ENCODE data around the gene METTL4. TPM values are rescaled to one million over a fixed set of nuclear protein-coding genes. Genes with fewer than 3 reads are reported as not detected.
"Not testable (repeated sequence)": the region's sequence is repeated elsewhere in the genome, so short reads cannot be mapped to it uniquely, and the experiment has no call there.

The METTL4 gene
- total and polyA plus RNA-seq, 5 experiments from 2014 or later: 14.7 to 41.6 (median 17.5) TPM

DNA sequence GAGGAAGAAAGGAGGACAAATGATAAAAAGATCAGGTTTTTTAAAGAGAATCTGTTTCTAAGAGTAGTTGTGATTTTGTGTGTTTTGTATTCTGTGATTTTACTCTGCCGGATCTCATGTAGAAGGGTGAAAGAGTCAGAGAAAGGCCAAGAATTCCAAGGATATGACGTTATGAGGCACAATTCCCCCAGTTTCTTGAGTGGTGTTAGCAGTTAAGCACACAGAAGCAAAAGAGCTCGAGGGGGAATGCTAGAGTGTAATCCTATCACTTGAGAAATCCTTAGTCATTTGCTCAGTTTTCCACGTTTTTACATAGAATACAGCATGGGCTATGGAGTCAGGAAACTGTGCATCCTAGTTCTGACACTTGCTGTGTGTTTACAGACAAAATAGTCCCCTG lies 34.8 kb downstream of the METTL4 start:
- Mint-ChIP-seq H3K4me1 (peaks cover 0 to 15% (median 0%) of the 10 kb centered on the region in 4 donors), H3K9me3 (peaks cover 0 to 6% (median 0%) of the 10 kb centered on the region in 9 donors), H3K36me3 (peaks cover 13 to 73% (median 23%) of the 10 kb centered on the region in 3 donors), H3K27me3 (no peaks in the 10 kb centered on the region), H3K27ac (peak overlapping the region in 3 of 10 donors; percentile 2 to 60 (median 4)), H3K4me3 (no peak overlapping the region)
- ATAC-seq: no peak
- POLR2A ChIA-PET: no interaction called here
- no peak for DNase-seq

DNA sequence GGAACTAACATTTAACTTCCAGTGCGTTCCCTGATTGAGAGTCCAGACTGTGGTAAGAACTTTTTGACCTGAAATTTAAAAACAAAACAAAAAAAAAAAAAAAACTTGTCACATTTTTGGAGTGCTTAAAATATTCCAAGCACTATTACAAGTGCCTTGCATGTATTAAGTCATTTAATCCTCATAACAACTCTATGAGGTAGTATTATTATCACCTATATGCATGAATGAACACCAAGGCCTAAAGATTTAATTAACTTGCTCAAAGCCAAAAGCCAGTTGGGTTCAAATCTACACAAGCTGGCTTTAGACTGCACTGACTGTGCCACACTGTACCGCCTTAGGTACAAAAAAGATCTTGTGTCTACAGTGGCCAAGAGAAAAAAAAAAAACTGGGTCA lies 35.2 kb downstream of the METTL4 start:
- H3K4me1 Mint-ChIP-seq: peaks cover 0 to 15% (median 0%) of the 10 kb centered on the region in 4 donors
- H3K27ac Mint-ChIP-seq: peak overlapping the region in 3 of 10 donors; percentile 2 to 60 (median 4)
- DNase-seq: no peak
- H3K27me3 Mint-ChIP-seq: no peaks in the 10 kb centered on the region
- ATAC-seq: no peak
- peaks cover 14 to 73% (median 23%) of the 10 kb centered on the region in 3 donors for H3K36me3 Mint-ChIP-seq
- peaks cover 0 to 6% (median 0%) of the 10 kb centered on the region in 9 donors for H3K9me3 Mint-ChIP-seq
- no peak overlapping the region for H3K4me3 Mint-ChIP-seq
- POLR2A ChIA-PET: interaction anchor here (0.6 kb wide), 1 partner anchor 22 kb away, joined by 4 read pairs; no protein-coding TSS in a partner anchor

DNA sequence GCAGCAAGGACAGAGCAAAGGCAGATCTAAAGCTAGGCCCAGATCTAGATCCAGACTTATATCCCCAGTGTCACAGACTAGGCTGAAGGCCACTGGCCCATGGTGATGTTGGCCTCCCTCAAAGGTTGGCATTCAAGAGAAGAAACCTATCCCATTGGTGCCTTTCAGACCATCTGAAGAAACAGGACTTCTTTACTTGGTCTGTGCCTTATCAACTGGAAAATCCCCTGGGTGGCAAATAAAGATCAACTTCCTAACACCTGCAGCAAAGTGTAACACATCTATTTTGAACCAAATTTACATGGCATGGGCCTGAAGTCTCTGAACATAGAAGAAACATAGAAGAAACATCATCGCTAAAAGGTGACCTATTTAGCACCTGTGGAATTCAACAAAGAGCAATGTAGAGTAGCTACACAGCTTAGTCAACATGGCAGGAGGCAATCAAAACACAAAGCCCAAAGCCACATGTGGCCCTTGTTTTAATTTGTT lies 35.8 kb downstream of the METTL4 start:
- Mint-ChIP-seq H3K4me3 (no peak overlapping the region), H3K36me3 (peaks cover 14 to 72% (median 24%) of the 10 kb centered on the region in 3 donors), H3K27ac (peak overlapping the region in 3 of 10 donors; percentile 1 to 46 (median 8)), H3K4me1 (peaks cover 0 to 15% (median 0%) of the 10 kb centered on the region in 4 donors), H3K27me3 (no peaks in the 10 kb centered on the region), H3K9me3 (peaks cover 0 to 6% (median 0%) of the 10 kb centered on the region in 9 donors)
- ATAC-seq (no peak), DNase-seq (no peak)
- POLR2A ChIA-PET: interaction anchor here (0.6 kb wide), 1 partner anchor 23 kb away, joined by 4 read pairs; no protein-coding TSS in a partner anchor

GRCh38 chr18:2534906-2535305 lies 36.4 kb downstream of the METTL4 start:
- no peak for ATAC-seq
- POLR2A ChIA-PET: no interaction called here
- peak overlapping the region in 2 of 10 donors; percentile 8 to 46 for H3K27ac Mint-ChIP-seq
- peaks cover 0 to 15% (median 0%) of the 10 kb centered on the region in 4 donors for H3K4me1 Mint-ChIP-seq
- H3K27me3 Mint-ChIP-seq: no peaks in the 10 kb centered on the region
- H3K9me3 Mint-ChIP-seq: peaks cover 0 to 6% (median 0%) of the 10 kb centered on the region in 9 donors
- no peak overlapping the region for H3K4me3 Mint-ChIP-seq
- no peak for DNase-seq
- peaks cover 14 to 70% (median 24%) of the 10 kb centered on the region in 3 donors for H3K36me3 Mint-ChIP-seq

DNA sequence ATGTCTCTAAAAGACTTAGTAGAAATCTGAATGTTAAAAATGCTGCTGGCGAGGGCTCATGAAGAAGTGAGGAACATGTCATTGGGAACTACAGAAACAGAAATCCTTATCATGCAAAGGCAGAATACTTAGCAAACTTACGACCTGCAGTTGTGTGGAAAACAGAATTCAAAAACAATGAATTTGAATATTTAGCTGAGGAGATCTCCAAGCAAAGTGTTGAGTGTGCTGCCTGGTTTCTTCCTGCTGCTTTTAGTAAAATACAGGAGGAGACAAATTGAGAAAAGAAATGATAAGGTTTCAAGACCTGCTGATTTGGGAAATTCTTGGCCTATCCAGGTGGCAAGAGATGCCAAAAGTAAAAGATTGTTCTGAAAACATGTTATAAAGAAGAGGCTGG lies 38.5 kb downstream of the METTL4 start:
- H3K36me3 Mint-ChIP-seq: peaks cover 14 to 58% (median 33%) of the 10 kb centered on the region in 3 donors
- no peak overlapping the region for H3K4me3 Mint-ChIP-seq
- no peaks in the 10 kb centered on the region for H3K27me3 Mint-ChIP-seq
- DNase-seq: no peak
- POLR2A ChIA-PET: no interaction called here
- no peak for ATAC-seq
- H3K27ac Mint-ChIP-seq: no peak overlapping the region
- H3K9me3 Mint-ChIP-seq: peaks cover 0 to 6% (median 0%) of the 10 kb centered on the region in 9 donors
- peaks cover 0 to 15% (median 0%) of the 10 kb centered on the region in 4 donors for H3K4me1 Mint-ChIP-seq

GRCh38 chr18:2531751-2532150 lies 39.6 kb downstream of the METTL4 start:
- Mint-ChIP-seq H3K36me3 (peaks cover 14 to 49% (median 33%) of the 10 kb centered on the region in 3 donors), H3K4me1 (peaks cover 0 to 15% (median 0%) of the 10 kb centered on the region in 4 donors), H3K9me3 (peaks cover 0 to 6% (median 0%) of the 10 kb centered on the region in 9 donors), H3K4me3 (no peak overlapping the region), H3K27ac (peak overlapping the region in 1 of 10 donors; percentile 54), H3K27me3 (no peaks in the 10 kb centered on the region)
- no peak for ATAC-seq
- no peak for DNase-seq
- POLR2A ChIA-PET: no interaction called here

DNA sequence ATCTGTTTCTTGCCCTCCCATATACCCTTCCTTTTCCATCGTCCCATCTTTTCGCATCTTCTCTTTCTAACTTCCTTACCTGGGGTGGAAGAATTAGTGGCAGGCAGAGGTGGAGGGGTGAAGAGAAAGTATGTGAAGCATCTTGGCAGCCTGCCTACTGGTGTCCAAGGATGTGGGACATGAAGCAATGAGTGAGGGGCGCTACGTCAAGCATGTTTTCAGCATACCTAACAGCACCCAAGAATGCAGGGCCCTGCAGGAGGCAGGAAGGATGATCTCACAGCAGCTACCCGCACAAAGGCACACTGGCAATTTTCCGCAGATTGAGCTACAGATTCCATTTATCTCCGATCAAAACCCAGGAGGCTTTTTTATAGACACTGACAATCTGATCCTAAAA lies 42.2 kb downstream of the METTL4 start:
- H3K36me3 Mint-ChIP-seq: peaks cover 14 to 28% (median 25%) of the 10 kb centered on the region in 3 donors
- no peaks in the 10 kb centered on the region for H3K27me3 Mint-ChIP-seq
- H3K27ac Mint-ChIP-seq: no peak overlapping the region
- peaks cover 0 to 6% (median 0%) of the 10 kb centered on the region in 9 donors for H3K9me3 Mint-ChIP-seq
- POLR2A ChIA-PET: no interaction called here
- no peak overlapping the region for H3K4me3 Mint-ChIP-seq
- H3K4me1 Mint-ChIP-seq: peaks cover 0 to under 1% (median 0%) of the 10 kb centered on the region in 4 donors
- ATAC-seq (no peak), DNase-seq (no peak)

DNA sequence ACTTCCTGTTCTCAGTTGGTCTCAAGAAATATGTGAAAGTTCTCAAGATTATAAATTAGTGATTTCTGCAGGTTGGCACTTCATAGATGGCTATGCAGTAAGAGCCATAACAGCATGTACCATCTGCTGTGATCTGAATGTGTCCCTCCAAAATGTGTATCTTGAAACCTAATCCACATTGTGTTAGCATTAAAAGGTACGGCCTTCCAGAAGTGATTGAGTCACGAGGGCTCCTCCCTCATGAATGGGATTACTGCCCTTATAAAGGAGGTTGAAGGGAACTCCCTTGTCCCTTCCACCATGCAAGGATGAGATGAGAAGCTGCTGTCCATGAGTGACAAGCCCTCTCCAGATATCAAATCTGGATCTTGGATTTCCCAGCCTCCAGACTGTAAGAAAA lies 45.0 kb downstream of the METTL4 start:
- Mint-ChIP-seq H3K36me3 (peaks cover 0 to 14% (median 14%) of the 10 kb centered on the region in 3 donors), H3K4me3 (no peak overlapping the region), H3K27ac (no peak overlapping the region), H3K27me3 (peaks cover 0 to 3% (median 0%) of the 10 kb centered on the region in 5 donors), H3K9me3 (no peaks in the 10 kb centered on the region), H3K4me1 (peaks cover 4 to 13% (median 6%) of the 10 kb centered on the region in 4 donors)
- POLR2A ChIA-PET: no interaction called here
- ATAC-seq: no peak
- DNase-seq: no peak

DNA sequence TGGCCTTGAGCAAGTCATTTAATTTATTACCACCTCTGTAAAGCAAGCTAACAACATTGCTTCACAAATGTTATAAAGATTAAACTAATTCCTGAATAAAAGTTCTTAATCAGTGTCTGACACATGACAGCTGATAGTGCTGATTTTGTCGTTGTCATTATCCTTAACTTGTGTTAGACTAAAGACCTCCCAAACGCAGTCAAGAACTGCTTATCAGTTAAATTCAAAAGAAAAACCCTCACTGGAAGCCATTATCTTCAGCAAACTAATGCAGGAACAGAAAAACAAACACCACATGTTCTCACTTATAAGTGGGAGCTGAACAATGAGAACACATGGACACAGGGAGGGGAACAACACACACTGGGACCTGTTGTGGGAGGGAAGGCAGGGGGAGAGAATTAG lies 46.5 kb downstream of the METTL4 start:
- POLR2A ChIA-PET: interaction anchor here (0.6 kb wide), 1 partner anchor 1677 kb away, joined by 3 read pairs; no protein-coding TSS in a partner anchor
- H3K4me3 Mint-ChIP-seq, DNase-seq, H3K9me3 Mint-ChIP-seq, H3K27me3 Mint-ChIP-seq, H3K27ac Mint-ChIP-seq, ATAC-seq: not testable (repeated sequence)
- Mint-ChIP-seq H3K36me3 (peaks cover 0 to 14% (median 12%) of the 10 kb centered on the region in 3 donors), H3K4me1 (peaks cover 4 to 13% (median 6%) of the 10 kb centered on the region in 4 donors)

DNA sequence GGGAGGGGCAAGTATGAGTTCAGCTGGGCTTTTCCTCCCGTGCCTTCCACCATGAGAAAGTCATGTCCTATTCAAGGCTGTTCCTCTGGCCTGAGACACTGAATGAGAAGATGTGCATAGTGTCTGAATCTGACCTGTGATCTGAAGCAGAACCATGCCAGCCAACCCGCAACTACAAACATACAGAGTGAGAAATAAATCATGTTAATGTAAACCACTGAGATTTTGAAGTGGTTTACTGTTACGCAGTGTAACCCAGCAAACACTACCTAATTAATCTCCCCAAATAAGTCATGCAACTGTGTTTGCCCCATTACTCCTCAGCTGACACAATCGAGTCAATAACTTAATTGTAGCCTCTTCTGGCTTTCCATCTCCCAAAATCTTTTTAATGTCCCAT lies 49.2 kb downstream of the METTL4 start:
- Mint-ChIP-seq H3K27me3 (peaks cover 0 to 3% (median 0%) of the 10 kb centered on the region in 5 donors), H3K9me3 (no peaks in the 10 kb centered on the region), H3K4me3 (peak overlapping the region in 1 of 10 donors; percentile 18), H3K36me3 (peaks cover 0 to 9% (median 5%) of the 10 kb centered on the region in 3 donors), H3K27ac (peak overlapping the region in 1 of 10 donors; percentile 74), H3K4me1 (peaks cover 4 to 18% (median 8%) of the 10 kb centered on the region in 4 donors)
- ATAC-seq (no peak), DNase-seq (peak in 1 of 10 donors; percentile 17)
- POLR2A ChIA-PET: interaction anchor here (1.3 kb wide), 1 partner anchor 15 kb away, joined by 3 read pairs; no protein-coding TSS in a partner anchor

GRCh38 chr18:2518473-2518872 lies 52.8 kb downstream of the METTL4 start:
- H3K36me3 Mint-ChIP-seq: peaks cover 0 to 9% (median 9%) of the 10 kb centered on the region in 3 donors
- POLR2A ChIA-PET: no interaction called here

GRCh38 chr18:2515908-2516625 lies 55.2 kb downstream of the METTL4 start:
- Mint-ChIP-seq H3K36me3 (peaks cover 0 to 7% (median 4%) of the 10 kb centered on the region in 3 donors), H3K27me3 (no peaks in the 10 kb centered on the region), H3K9me3 (peaks cover 0 to 12% (median 0%) of the 10 kb centered on the region in 9 donors), H3K27ac (peak overlapping the region in 3 of 10 donors; percentile 3 to 65 (median 26)), H3K4me3 (peak overlapping the region in 4 of 10 donors; percentile 10 to 65 (median 18)), H3K4me1 (peaks cover 10 to 24% (median 19%) of the 10 kb centered on the region in 4 donors)
- DNase-seq (peak in 3 of 10 donors; percentile 1 to 29 (median 15)), ATAC-seq (peak in 1 of 2 donors; percentile 80)
- POLR2A ChIA-PET: no interaction called here

More at GRCh38 chr18:2518473-2518872, 52.8 kb downstream of the METTL4 start:
- H3K27ac Mint-ChIP-seq: peak overlapping the region in 1 of 10 donors; percentile 46
- H3K4me3 Mint-ChIP-seq: no peak overlapping the region
- H3K27me3 Mint-ChIP-seq: peaks cover 0 to 3% (median 0%) of the 10 kb centered on the region in 5 donors
- peaks cover 0 to 12% (median 0%) of the 10 kb centered on the region in 9 donors for H3K9me3 Mint-ChIP-seq
- DNase-seq: no peak
- ATAC-seq: no peak
- H3K4me1 Mint-ChIP-seq: peaks cover 14 to 36% (median 25%) of the 10 kb centered on the region in 4 donors
